Stromal cell of bone marrow (primary cell): ENCODE results near the gene TRPT1.
"Not testable (repeated sequence)": the region's sequence is repeated elsewhere in the genome, so short reads cannot be mapped to it uniquely, and the experiment has no call there.

Experiments
- DNase-seq: peaks from one replicate; pipeline ENCODE4 v3.0.0-alpha.2; 2012; ENCODE audit warnings: low read depth

Gene TRPT1

DNA sequence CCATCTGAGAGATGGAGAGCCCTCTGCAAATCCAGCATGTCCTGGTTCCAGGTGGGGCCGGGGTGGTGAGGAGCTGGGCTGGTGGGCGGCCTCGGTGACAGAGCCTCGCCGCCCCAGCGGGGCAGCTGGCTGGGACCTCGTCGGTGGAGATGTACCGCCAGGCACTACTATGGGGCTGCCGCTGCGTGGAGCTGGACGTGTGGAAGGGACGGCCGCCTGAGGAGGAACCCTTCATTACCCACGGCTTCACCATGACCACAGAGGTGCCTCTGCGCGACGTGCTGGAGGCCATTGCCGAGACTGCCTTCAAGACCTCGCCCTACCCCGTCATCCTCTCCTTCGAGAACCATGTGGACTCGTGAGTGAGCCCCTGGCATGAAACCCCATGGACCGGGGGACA, 32.4 kb upstream of the TRPT1 start:
- no peak for DNase-seq

DNA sequence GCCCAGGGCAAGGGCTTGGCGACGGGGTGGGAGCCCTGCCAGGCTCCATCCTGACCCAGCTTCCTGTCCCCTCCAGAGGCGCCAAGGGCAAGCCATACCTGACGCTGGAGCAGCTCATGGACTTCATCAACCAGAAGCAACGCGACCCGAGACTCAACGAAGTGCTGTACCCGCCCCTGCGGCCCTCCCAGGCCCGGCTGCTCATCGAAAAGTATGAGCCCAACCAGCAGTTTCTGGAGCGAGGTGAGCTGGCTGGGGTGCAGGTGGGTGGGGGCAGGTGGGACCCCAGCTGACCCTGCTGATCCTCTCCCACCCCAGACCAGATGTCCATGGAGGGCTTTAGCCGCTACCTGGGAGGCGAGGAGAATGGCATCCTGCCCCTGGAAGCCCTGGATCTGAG, 30.3 kb upstream of the TRPT1 start:
- DNase-seq: no peak

DNA sequence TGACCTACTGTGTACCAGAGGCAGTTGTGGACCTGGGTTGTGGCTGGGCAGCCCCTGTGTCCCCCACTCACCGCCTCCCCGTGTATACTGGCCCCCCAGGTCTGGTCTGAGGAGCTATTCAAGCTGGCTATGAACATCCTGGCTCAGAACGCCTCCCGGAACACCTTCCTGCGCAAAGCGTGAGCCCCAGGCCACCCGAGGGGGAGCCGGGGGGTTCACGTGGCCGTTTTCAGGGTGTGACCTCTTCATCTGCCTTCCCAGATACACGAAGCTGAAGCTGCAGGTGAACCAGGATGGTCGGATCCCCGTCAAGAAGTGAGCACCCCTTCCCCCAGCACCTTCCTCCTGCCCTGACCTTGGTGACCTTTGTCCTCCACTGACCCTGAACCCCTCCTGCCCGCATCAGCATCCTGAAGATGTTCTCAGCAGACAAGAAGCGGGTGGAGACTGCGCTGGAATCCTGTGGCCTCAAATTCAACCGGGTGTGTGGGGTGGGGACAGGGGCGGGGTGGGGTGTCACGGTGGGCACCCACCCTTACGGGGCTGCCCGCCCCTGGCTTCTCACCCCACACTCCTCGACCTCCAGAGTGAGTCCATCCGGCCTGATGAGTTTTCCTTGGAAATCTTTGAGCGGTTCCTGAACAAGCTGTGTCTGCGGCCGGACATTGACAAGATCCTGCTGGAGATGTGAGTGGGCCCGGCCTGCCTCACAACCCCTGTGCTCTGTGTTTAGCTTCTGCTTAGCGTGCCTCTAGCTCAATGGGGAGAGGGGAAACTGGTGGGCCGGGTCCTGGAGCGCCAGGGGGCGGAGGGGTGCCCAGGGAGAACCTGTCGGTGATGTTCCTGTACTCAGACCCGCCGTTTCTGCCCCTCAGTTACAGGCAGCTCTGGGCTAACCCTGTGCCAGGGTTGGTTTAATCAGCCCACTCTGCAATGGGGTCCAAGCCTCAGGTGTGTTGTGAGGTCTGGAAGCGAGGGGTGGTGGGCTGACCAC, 29.4 kb upstream of the TRPT1 start:
- no peak for DNase-seq

DNA sequence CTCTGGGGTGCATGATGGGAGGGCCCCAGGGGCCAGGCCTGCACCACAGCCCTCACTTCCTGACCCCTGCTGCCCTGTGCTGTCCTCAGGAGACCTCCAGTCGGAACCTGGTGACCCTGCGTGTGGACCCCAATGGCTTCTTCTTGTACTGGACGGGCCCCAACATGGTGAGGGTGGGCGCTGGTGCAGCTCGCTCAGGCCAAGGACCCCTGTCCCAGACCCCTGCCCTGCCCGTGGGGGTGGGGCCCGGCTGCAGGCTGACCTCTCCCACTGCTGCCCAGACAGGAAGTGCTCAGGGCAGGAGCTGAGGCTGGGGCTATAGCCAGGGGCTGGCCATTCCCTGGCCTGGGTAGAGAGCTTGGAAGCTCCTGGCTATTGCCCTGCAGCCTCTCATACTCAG, 28.3 kb upstream of the TRPT1 start:
- DNase-seq: no peak

DNA sequence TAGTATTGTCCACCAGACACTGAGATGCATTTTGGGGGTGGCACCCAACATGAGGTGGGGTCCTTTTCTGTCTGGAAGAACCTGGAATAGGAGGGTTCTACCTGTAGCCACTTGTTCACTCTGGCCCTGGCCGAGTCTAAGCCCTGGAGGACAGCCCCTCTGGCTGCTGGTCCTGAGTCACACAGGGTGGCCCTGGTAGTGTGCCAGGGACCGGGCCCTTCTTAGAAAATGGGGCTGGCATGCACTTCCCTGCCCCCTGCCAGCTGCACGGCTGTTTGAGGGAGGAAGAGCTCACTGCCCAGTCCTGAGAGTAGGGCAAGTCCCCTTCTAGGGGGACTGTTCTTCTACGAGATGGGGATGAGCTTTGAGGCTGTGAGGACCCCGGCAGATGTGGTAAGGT, 27.5 kb upstream of the TRPT1 start:
- no peak for DNase-seq

DNA sequence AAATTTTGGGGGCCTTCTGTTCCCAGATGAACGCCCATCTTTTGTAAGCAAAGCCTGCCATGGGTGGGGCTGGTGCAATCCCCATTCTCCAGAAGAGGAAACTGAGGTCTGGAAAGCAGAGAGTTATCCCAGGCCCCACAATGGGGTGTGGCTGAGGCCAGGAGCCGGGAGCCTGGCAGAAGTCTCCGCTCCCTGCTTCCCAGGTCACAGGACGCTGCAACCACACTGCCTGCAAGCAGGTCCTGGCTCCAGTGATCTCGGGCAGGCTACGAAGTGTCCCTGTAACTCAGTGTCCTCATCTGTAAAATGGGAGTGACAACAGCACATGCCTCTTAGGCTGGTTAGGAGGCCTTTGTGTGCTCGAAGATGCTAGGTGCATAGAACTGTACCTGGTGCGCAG, 27.1 kb upstream of the TRPT1 start:
- no peak for DNase-seq

DNA sequence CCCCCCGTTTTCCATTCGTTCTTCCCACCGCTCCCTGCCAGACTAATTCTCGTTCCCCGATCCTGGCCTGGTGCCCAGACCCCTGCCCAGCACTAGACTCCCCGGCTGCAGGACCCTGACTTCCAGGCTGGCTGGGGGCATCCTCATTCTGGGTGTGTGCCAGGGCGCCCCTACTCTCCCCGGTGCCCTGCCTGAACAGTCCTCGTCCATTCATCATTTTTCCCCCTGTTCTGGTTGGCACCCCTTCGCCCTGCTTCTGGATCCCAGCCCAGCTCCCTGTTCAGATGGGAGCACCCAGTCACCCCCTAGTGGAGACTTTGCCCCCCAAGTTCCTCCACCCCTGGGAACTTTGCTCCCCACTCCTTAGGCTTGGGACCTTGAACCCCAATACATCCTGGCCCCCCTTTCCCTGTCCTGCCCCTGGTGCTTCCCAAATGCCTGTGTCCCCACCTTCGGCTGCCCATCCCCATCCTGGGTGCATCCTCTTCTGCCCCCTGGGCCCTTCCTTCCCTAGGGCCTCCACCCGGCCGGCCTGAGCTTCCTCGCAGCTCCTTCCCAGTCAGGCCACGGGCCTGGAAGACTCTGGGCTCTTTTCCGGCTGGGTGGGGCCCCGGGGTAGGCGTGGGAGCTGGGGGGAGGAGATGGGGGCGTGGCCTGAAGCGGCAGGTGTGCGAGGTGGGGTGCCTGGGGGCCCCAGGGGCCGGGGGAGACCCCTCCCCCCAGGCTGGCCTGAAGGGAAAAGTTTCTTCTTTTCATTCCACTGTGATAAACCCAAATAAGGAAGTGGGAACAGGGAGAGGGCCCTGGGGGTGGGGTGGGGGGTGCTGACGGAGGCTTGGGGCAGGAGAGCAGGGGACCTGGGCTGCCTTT, 26.3 kb upstream of the TRPT1 start:
- no peak for DNase-seq

DNA sequence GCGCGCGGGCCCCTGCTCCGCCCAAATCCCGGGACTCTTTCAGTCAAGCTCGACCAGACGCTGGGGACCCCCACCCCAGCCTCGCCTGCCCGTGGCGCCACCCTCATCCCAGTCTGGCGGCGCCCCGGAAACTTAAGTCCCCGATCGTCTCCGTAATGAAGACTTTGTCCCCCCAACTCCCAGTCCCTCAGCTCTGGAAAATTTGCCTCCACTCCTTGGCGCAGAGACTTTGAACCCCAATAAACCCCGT, 25.7 kb upstream of the TRPT1 start:
- DNase-seq: no peak

DNA sequence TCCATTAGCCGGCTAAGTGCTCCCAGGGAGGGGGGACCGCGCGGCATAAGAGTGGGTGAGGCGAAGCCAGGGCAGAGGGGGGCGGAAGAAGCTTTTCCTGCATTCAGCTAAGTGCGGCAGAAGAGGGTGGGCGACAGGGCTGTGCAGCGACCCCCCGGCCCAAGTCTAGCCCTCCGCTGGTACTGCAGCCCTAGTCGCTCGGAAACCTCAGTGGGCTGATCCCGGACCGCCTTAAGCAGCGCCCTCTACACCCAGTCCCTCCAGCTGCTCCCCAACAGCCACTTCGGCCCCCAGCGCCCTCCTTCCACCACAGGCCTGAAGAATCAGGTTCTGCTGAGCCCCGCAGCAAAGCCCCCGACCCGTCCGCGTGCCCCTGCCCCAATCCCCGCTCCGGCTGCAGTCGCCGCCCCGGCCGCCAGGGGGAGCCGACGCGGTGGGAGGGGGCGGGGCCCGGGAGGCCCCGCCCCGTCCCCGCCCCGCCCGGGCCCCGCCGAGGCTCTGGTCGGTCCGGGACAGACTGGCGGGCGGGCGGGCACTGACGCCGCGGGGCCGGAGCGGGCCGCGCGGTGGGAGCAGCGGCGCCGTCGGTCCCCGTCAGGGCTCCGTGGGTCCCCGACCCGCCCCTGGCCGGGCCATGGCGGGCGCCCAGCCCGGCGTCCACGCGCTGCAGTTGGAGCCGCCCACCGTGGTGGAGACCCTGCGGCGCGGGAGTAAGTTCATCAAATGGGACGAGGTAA, 25.2 kb upstream of the TRPT1 start, which contains the start of gene PLCB3:
TSS of gene PLCB3 (plus strand) at position 515 of the 737 bp plus-strand sequence. CDS start at position 635, 120 bp downstream.
- no peak for DNase-seq

DNA sequence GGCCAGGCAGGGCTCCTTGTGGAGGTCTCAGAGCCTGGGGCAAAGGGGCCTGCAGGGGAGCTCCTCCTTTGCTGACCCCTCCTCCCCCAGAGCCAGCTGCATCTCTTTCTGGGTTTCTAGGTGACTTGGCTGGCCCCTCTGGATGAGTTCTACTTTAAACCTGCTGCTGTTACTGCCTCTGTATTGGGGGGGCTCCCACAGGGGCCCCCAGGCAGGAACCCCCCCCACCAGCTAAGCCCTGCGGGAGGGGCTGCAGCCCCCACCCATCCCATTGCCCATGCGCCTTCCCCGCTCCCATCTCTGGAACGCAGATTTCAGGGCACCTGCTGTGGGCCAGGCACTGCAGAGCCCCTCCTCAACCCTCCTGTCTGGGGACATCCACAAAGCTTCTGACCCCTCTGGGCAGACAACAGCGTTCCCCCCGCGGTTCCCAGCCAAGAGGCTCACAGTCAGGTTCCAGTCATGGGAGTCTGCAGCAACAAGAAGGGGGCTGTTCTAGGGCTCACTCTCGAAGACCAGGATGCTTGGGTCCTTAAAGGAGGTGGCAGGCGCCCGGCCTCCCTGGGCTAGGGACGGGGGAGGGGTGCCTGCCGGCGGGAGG, 24.5 kb upstream of the TRPT1 start:
- DNase-seq: no peak

DNA sequence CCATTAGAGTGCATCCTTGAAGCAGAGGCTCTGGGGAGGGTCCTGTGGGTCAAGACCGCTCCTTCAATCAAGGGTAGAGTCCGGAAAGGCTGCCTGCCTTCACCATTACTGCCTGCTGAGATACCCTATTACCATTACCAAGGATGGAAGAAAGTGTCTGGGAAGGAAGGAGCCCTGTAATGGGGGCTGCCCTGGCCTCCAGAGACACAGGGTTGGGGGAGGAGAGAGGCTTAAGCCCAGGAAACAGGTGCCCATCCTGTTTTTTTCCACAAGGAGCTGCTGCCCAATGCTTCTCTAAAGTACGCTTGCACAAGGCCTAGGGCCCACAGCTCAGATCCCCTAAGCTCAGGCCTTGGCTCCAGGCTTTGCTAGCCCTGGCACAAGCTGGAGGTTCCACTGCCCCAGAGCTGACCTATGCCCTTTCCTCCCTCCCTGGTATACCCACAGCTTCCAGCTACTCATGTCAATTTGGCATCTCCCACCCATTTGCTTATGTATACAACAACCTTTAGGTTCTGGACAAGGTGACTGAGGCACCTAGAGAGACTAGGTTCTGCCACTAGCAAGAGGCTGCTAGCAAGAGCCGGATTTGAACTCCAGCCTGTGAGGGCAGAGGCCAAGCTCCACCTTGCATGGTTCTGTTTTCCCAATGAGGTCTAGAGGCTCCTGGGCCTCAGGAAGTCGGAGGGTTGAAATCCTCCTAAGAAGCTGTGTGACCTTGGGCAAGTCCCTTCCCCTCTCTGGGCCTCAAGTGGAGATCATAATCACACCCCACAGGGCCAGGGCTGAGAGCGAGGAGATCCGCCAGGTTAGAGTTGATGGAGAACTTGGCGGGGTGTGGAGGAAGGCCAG, 23.8 kb upstream of the TRPT1 start:
- DNase-seq: no peak

DNA sequence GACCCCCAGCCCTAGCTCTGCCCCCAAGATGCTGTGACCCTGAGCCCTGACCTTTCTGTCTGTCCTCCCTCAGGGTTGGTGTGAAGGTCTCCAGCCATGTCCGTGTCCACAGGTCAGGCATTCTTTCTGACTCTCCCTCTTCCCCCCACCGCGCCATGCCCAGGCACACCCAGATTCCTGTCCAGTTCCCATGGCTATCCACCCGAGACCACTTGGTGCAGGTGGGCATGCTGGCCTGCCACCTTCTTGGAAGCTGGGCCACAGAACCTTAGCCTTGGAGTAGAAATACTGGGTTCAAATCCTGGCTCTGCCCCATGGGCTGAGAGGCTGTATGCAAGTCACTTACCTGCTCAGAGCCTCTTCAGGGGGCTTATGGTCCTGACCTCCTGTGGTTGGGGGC, 23.1 kb upstream of the TRPT1 start:
- DNase-seq: no peak

DNA sequence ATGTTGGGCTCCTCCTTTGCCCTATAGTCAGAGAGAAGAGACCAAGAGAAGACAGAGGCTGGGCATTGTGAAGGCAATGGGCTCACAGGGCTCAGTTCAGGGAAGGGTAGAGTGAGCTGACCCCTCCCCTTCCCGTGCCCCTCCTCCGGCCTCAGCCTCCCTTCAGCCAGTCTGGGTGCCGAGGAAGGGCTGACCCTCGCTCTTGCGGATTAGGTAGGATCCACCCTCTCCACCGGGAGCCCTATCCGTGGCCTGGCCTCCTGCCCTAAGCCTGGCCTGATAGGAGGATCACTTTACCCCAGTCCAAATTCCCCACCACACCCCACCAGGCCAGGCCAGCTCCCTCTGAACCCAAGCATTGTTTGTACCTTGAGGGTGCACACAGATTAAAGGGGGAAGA, 22.6 kb upstream of the TRPT1 start:
- DNase-seq: no peak

DNA sequence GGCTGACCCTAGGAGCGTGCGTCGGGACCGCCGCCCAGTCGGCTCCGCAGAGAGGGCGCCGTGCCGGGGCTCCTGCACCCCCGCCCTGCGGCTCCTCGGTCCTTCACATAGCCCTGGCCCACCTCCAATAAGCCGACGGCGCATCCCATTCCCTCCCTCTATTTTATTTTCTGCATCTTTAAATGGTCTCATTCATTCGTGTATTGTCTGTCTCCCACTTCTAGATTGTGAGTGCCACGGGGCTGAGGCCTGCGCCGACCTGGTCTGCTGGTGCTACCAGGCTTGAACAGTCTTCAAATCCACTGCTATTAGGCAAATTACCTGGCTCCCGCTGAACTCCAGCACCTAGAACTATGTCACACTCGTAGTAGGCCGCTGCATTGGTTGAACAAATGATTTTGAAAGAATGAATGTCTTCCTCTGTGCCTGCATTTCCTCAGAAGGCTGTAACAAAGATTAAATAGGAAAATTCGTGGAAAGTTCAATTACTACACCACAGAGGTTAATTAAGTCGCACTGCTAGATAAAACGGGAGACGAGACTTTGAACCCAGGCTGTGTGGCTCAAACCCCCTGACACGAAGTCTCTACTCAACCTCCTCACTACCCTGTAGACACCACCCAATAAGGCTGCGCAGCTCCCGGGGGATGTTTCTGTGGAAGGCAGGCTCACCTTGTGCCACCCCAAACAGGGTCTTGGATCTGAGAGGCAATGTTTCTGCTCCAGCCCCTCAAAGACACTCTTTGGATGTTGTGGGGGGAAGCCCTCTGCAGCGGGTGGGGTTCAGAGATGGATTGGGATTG, 21.9 kb upstream of the TRPT1 start:
- DNase-seq: no peak

DNA sequence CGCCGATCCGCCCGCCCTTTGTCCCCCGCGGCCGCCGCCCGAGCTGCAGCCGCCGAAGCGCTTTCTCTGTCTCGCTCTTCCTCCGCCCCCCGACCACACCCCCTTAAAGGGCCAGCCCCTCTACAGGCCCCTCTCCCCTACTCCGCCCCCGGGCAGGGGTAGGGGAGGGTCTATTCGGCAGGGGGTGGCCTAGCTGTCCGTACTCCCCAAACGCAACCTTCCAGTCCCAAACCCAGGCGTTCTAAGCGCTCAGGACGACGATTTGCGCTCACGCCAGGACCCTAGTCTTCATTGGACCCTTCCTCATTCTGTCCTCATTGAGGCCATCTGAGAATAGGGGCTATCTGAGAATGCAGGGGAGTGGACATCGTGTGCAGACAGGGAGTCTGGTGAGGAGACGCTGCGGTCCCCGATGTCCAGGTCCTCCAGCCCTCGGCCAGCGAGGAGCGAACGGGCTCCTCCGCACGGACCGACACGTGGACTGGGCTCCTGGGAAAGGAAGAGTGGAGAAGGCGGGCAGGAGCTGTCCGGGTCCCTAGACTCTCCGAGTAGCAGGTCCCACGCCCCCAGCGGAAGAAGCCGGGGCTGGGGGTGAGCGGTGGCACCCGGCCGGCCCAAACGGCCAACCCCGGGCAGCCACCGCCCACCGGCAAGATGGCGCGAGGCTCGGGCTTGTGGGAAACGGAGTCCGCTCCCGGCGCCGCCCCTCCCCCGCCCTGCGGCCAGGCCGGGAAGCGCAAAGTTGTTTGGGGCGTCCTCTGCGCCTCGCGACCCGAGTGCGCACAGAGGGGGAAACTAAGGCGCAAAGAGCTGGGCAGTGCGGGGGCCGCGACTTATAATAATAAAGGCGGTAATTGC, 21.1 kb upstream of the TRPT1 start, which contains the start of gene PPP1R14B:
TSS of gene PPP1R14B (minus strand) at position 73 of the 858 bp plus-strand sequence. CDS start 270 bp downstream, outside the sequence.
- peak; percentile 73 for DNase-seq

DNA sequence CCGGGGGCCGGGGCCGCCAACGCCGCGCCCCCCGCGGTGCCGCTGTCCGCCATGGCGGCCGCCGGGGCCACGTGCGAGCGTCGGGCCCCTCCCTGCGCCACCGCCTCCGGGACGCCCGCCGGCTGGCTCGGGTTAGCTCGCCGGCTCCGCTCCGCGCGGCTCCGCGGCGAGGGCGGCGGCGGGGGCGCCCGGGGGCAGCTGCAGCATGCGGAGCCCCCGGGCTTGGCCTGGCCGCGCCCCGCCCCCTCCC, 20.6 kb upstream of the TRPT1 start:
- DNase-seq: not testable (repeated sequence)

DNA sequence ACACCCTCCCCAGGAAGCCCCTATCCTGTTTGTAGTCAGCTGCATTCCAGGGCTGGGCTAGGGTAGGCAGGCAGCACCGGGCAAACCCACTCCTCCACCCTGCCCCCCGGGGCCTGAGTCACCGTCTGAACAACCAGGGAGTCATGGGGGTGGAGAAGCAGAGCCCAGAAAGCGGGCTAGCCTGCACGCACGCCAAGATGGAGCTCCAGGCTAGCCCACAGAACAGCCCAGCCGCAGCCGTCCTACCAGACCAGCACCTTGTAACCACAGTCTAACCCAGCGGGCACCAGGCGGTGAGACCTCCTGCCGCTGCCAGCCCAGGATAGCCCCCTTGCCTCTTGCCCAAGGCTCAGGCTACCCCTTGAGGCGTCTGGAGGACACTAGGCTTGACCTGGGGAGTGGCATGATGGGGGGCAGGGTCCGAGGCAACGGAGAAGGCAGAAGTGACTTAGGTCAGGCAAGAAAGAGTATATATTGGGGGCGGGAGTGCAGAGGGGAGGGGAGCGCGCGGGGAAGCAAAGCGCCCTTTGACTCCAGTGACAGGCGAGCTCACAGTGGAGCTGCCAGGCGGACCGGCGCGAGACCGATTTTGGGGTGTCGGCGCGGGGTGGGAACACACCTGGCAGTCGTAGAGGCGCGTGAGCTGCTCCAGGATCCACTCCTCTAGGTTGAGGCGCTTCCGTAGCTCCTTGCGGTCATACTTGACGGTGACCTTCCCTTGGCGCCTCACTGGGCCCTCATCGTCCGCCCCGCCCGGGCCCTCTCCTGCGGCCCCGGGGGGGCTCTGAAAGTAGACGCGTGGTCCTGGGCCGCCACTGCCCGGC, 20.0 kb upstream of the TRPT1 start:
- DNase-seq: peak; percentile 92

DNA sequence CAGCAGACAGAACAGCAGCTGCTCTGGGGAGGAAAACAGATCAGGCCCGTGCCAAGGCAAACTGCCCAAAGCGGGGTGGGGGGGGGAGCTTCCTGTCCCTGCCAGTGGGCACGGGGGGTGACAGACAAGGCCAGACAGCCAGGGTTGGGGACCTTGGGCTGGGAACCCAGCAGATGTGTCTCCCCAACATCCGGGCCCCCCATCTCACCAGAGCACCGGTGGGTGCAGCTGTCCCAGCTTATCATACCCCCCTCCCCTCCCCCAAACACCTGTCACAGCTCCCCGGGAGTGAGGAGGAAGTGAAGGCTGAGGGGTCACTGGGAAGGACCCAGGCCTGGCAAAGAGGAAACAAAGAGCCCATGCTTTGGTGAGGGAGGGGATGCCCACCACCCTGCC, 19.4 kb upstream of the TRPT1 start:
- no peak for DNase-seq

DNA sequence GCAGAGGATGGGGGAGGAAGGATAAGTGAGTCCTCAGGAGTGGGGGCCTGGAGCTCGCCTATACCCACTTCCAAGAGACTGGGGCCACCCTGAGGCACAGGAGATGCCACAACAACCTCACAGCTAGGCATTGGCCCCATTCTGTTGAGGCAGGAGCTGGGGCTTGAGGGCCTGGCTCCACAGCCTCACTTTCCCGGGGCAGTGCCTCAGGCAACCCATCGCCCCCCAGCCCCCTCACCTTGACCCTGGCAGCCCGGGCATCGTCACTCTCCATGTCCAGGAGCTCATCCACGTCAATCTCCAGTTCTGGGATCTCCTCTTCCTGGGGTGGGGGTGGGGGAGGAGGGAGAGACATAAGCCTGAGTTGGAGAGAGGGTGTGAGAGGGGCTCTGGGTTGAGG, 19.0 kb upstream of the TRPT1 start:
- DNase-seq: no peak
